Suprapubic skin (tissue), 4 donors: Measurements from ENCODE around the gene PROSER2. TPM values are rescaled to one million over a fixed set of nuclear protein-coding genes. Genes with fewer than 3 reads are reported as not detected.

ENCODE experiments used
- DNase-seq, 2 donors: peaks; one replicate each; pipeline ENCODE4 v3.0.0-alpha.2; 2019; ENCODE audit warnings: low spot score in 2 of 2
- H3K27ac ChIP-seq: fragments of 200-600 bp; sonication (generic); one replicate; pipeline ENCODE4 v1.5.1; 2019
- H3K27me3 ChIP-seq: fragments of 200-600 bp; sonication (generic); one replicate; pipeline ENCODE4 v1.5.1; 2019
- H3K36me3 ChIP-seq: fragments of 200-600 bp; sonication (generic); one replicate; pipeline ENCODE4 v1.5.1; 2019
- H3K4me1 ChIP-seq: fragments of 200-600 bp; sonication (generic); one replicate; pipeline ENCODE4 v1.5.1; 2019
- H3K4me3 ChIP-seq: fragments of 200-600 bp; sonication (generic); one replicate; pipeline ENCODE4 v1.5.1; 2019; ENCODE audit warnings: mild to moderate bottlenecking
- H3K9me3 ChIP-seq: fragments of 200-600 bp; sonication (generic); one replicate; pipeline ENCODE4 v1.5.1; 2019
- CTCF ChIP-seq, 2 donors: fragments of 200-600 bp in 1 of 2; fragments of 450-650 bp in 1 of 2; sonication (generic) in 1 of 2; IDR thresholded peaks; one replicate each; pipeline ENCODE4 v1.5.1; 2016 to 2019; ENCODE audit warnings: antibody characterized with exemption in 2 of 2, mild to moderate bottlenecking in 1 of 2, moderate library complexity in 1 of 2
- EP300 ChIP-seq: sonication (generic); formaldehyde crosslinking; IDR thresholded peaks from one replicate; pipeline ENCODE4 v1.6.1; 2017; ENCODE audit warnings: antibody characterized with exemption
- POLR2A ChIP-seq, 2 donors: fragments of 450-650 bp; IDR thresholded peaks; one replicate each; pipeline ENCODE4 v1.6.1; 2017; ENCODE audit warnings: antibody characterized with exemption in 2 of 2, mild to moderate bottlenecking in 2 of 2, moderate library complexity in 2 of 2
- POLR2AphosphoS5 ChIP-seq, 3 donors: sonication (generic); formaldehyde crosslinking; IDR thresholded peaks; one replicate each; pipeline ENCODE4 v1.6.1; 2017; ENCODE audit warnings: antibody characterized with exemption in 3 of 3
- WGBS: methylation state at CpG from one replicate; pipeline ENCODE4 v1.1.5; 2018; 5-methylcytosine and 5-hydroxymethylcytosine counted together
- total RNA-seq, 4 donors: library from RNA; depleted of rRNA; stranded (reverse); fragments of >200 nt; gene quantifications; one replicate each; pipeline ENCODE4 v1.1.0, GENCODE V29; 2016

PROSER2 gene
- total RNA-seq, 4 donors from 2014 or later: 5.6 to 8.5 (median 6.3) TPM

GRCh38 chr10:11901833-11902475, 78.8 kb downstream of the PROSER2 start:
- WGBS: 88% methylated on average over 23 of the region's 23 CpGs

GRCh38 chr10:11902646-11903045, 79.5 kb downstream of the PROSER2 start:
- no peaks in the 10 kb centered on the region for H3K9me3 ChIP-seq
- no peak for TF ChIP-seq POLR2AphosphoS5 (IDR thresholded peaks at IDR 0.05)
- TF ChIP-seq EP300: no peak
- no peak for TF ChIP-seq POLR2A (IDR thresholded peaks at IDR 0.05)
- TF ChIP-seq CTCF (IDR thresholded peaks at IDR 0.05): no peak
- 93% methylated on average over 7 of the region's 7 CpGs for WGBS
- H3K4me1 ChIP-seq: no peaks in the 10 kb centered on the region
- no peak for DNase-seq
- peaks cover 3% of the 10 kb centered on the region for H3K27me3 ChIP-seq
- H3K27ac ChIP-seq: no peak overlapping the region
- H3K36me3 ChIP-seq: no peaks in the 10 kb centered on the region
- no peak overlapping the region for H3K4me3 ChIP-seq

More at GRCh38 chr10:11901833-11902475, 78.8 kb downstream of the PROSER2 start:
- H3K4me1 ChIP-seq: no peaks in the 10 kb centered on the region
- H3K4me3 ChIP-seq: no peak overlapping the region
- no peak for TF ChIP-seq POLR2AphosphoS5 (IDR thresholded peaks at IDR 0.05)
- TF ChIP-seq CTCF (IDR thresholded peaks at IDR 0.05): no peak
- TF ChIP-seq EP300: no peak
- TF ChIP-seq POLR2A (IDR thresholded peaks at IDR 0.05): no peak
- no peak overlapping the region for H3K27ac ChIP-seq
- H3K27me3 ChIP-seq: peaks cover 3% of the 10 kb centered on the region
- H3K36me3 ChIP-seq: no peaks in the 10 kb centered on the region
- no peaks in the 10 kb centered on the region for H3K9me3 ChIP-seq
- DNase-seq: no peak

- Histone ChIP-seq H3K4me3 (no peak overlapping the region), H3K4me1 (no peaks in the 10 kb centered on the region), H3K27ac (no peak overlapping the region), H3K9me3 (no peaks in the 10 kb centered on the region), H3K36me3 (no peaks in the 10 kb centered on the region), H3K27me3 (no peaks in the 10 kb centered on the region)
- 66% methylated on average over 8 of the region's 8 CpGs for WGBS
- no peak for DNase-seq
- TF ChIP-seq POLR2AphosphoS5 (IDR thresholded peaks at IDR 0.05) (no peak), POLR2A (IDR thresholded peaks at IDR 0.05) (no peak), EP300 (no peak), CTCF (IDR thresholded peaks at IDR 0.05) (no peak)
Measured at GRCh38 chr10:11906714-11907113, 83.6 kb downstream of the PROSER2 start.

- Histone ChIP-seq H3K4me3 (no peak overlapping the region), H3K4me1 (no peaks in the 10 kb centered on the region), H3K36me3 (no peaks in the 10 kb centered on the region), H3K27me3 (no peaks in the 10 kb centered on the region), H3K9me3 (no peaks in the 10 kb centered on the region), H3K27ac (no peak overlapping the region)
- DNase-seq: no peak
- TF ChIP-seq CTCF (IDR thresholded peaks at IDR 0.05) (no peak), POLR2A (IDR thresholded peaks at IDR 0.05) (no peak), EP300 (no peak)
- WGBS: 100% methylated on average over 2 of the region's 18 CpGs
Measured at GRCh38 chr10:11907914-11908313, 84.8 kb downstream of the PROSER2 start.

GRCh38 chr10:11908536-11908935, 85.4 kb downstream of the PROSER2 start:
- 91% methylated on average over 10 of the region's 10 CpGs for WGBS
- TF ChIP-seq POLR2AphosphoS5 (IDR thresholded peaks at IDR 0.05): no peak
- TF ChIP-seq CTCF (IDR thresholded peaks at IDR 0.05): no peak
- no peak for TF ChIP-seq POLR2A (IDR thresholded peaks at IDR 0.05)
- no peak for TF ChIP-seq EP300
- H3K4me3 ChIP-seq: no peak overlapping the region
- no peaks in the 10 kb centered on the region for H3K4me1 ChIP-seq
- H3K27me3 ChIP-seq: no peaks in the 10 kb centered on the region
- no peak for DNase-seq
- H3K27ac ChIP-seq: no peak overlapping the region
- H3K9me3 ChIP-seq: no peaks in the 10 kb centered on the region
- no peaks in the 10 kb centered on the region for H3K36me3 ChIP-seq
